OCI-LY3 (cell line): ENCODE measurements around the gene FMOD.

Experiments used
- CTCF ChIP-seq: fragments of 200-600, 300-600 bp; sonication (generic); IDR thresholded peaks from 2 replicates; pipeline ENCODE4 v1.5.1; 2014; ENCODE audit warnings: antibody characterized with exemption, low read length, low read depth
- EZH2phosphoT487 ChIP-seq: fragments of 200-600 bp; shearing (Covaris generic); IDR thresholded peaks from 2 replicates; pipeline ENCODE4 v1.6.1; 2018; ENCODE audit warnings: antibody characterized with exemption, mixed run types, low read depth

DNA sequence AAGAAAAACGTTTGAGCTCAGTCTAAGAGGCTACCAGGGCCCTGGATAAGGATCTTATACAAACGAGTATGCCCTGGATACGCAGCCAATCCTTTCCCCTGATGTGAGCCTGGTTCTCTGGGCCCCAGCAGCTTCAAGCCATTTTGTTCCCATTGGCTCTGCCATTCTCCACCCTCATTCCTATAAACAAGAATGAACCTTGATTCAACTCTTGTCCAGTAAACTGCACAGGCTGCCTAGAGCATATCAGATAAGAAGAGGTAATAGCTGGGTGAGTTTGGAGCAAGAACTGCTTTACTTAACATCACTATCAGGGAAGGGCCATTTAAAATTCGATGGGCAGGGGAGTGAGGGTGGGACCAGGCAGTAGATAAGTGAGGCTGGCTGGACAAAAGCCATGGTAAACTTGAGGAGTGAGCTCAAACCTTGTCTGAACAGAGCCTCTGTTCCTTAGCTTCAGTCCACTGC lies 34.3 kb downstream of the FMOD start:
- TF ChIP-seq CTCF (no peak), EZH2phosphoT487 (no peak)
